ENCODE results near the gene TNNI3K.

TNNI3K gene

GRCh38 chr1:74235153-74235552 is at the start of gene TNNI3K:
Gene TNNI3K, plus strand, starts transcription at chr1:74235387. Its CDS starts 65 bp downstream, at chr1:74235452.
- in situ Hi-C loops (cut with HindIII; ENCODE audit: low sequenced_read_pairs), result no loop called here
- no peak within 1 kb of the TSS for H3K4me3 ChIP-seq (ENCODE audit: low read depth, low read length)
- DNase-seq (ENCODE audit: low read depth, low spot score), result no peak
- no peak for TF ChIP-seq CTCF (IDR thresholded peaks at IDR 0.05; ENCODE audit: low read depth, low read length)

- DNase-seq (ENCODE audit: low read depth, low spot score), result peak; percentile 49
- in situ Hi-C loops (cut with HindIII; ENCODE audit: low sequenced_read_pairs), result no loop called here
- no peak overlapping the region for H3K4me3 ChIP-seq (ENCODE audit: low read depth, low read length)
- no peak for TF ChIP-seq CTCF (IDR thresholded peaks at IDR 0.05; ENCODE audit: low read depth, low read length)
Measured at GRCh38 chr1:74193908-74194307, 41.3 kb upstream of the TNNI3K start.

DNA sequence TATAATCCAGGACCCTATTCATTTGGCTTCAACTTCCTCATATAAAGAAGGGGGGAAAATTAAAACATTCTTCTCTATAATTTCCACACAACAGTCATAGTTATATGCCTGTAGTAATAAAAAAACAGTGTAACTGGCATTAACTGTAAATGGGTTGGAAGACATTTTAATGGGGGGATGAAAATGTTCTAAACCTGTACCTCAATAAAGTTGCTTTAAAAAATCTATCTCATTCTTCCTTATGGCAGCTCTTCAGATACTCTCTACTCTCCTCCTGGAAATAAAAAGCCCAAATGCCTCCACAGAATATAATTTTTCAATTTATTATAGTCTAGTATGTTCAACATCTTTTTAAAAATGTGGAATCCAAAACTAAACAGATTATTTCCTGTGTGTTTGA is 39.8 kb upstream of the TNNI3K start:
- no peak overlapping the region for H3K4me3 ChIP-seq (ENCODE audit: low read depth, low read length)
- TF ChIP-seq CTCF (IDR thresholded peaks at IDR 0.05; ENCODE audit: low read depth, low read length), result no peak
- in situ Hi-C loops (cut with HindIII; ENCODE audit: low sequenced_read_pairs), result no loop called here
- no peak for DNase-seq (ENCODE audit: low read depth, low spot score)

DNA sequence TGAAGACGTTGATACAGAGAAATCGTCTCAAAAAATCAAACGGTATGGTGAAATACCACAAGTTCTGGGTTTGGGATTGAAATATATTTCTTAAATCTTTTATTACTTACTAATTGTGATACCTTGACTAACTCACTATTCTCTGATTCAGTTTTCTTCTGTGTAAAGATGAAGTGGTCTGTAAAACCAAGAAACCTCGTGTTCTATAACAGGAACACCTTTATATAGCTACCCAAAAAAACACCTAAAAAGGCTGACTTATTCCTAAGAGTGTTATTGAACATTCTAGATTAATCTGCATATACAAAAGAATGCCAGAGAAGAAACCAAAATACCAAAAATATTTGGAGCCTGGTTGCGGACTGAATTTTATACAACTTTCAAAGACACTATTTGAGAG is 37.9 kb upstream of the TNNI3K start:
- in situ Hi-C loops (cut with HindIII; ENCODE audit: low sequenced_read_pairs), result no loop called here
- TF ChIP-seq CTCF (IDR thresholded peaks at IDR 0.05; ENCODE audit: low read depth, low read length), result no peak
- H3K4me3 ChIP-seq (ENCODE audit: low read depth, low read length), result peak overlapping the region; percentile 71
- DNase-seq (ENCODE audit: low read depth, low spot score), result no peak

DNA sequence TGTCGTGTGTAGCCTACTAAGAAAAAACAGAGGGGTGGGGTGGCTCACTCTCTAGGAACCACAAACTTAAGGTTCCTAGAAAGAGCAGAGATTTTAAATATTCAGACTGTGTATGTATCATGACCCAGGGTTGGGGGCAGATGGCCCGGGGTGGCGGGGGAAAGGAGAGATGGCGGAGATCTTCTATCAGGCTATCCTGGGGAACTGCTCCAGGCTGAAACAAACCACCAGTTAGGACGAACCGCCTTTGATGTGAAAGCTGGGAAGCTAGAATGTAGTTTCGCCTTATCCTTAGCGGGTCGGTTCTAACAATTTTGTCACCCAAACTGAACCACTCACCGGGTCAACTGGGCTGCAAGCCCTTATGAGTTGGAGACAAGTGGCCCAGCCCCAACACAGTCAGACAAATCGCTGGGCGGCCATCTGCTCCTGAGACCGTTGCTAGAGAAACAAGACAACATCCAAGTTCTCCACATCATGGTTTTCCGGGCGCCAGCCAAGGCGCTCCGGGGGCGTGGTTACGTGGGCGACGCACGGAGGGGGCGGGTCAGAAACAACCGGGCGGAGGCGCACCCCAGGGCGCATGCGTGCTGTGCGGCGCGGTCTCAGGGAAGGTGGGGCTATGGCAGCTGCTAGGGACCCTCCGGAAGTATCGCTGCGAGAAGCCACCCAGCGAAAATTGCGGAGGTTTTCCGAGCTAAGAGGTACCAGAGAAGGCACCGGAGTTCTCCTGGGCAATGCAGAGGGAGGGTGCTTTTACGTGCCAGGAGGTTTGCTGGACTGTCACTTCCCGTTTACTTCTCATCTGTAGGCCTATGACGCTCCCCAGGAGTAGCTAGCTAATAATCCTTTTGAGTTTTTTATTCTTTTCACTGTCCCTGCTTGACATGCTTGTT is 37.3 kb upstream of the TNNI3K start, which contains the start of the genes FPGT and LRRIQ3:
TSS of gene FPGT (plus strand) at position 586 of the 896 bp plus-strand sequence. CDS start at position 623, 37 bp downstream.
TSS of gene LRRIQ3 (minus strand) at position 520 of the 896 bp plus-strand sequence. CDS start 14,492 bp downstream, outside the sequence.
- DNase-seq (ENCODE audit: low read depth, low spot score), result peak; percentile 97
- in situ Hi-C loops (cut with HindIII; ENCODE audit: low sequenced_read_pairs), result no loop called here
- peak within 1 kb of the TSS; percentile 71 for H3K4me3 ChIP-seq (ENCODE audit: low read depth, low read length)
- no peak for TF ChIP-seq CTCF (IDR thresholded peaks at IDR 0.05; ENCODE audit: low read depth, low read length)

- H3K4me3 ChIP-seq (ENCODE audit: low read depth, low read length), result no peak overlapping the region
- DNase-seq (ENCODE audit: low read depth, low spot score), result no peak
- TF ChIP-seq CTCF (IDR thresholded peaks at IDR 0.05; ENCODE audit: low read depth, low read length), result no peak
- in situ Hi-C loops (cut with HindIII; ENCODE audit: low sequenced_read_pairs), result no loop called here
Measured at GRCh38 chr1:74199504-74199903, 35.7 kb upstream of the TNNI3K start.

All from astrocyte of the spinal cord (primary cell).